HG03575 (cell line): ENCODE measurements around the gene EMC8.

Experiments used
- ATAC-seq: cut with Tn5 transposase; IDR thresholded peaks from one replicate; pipeline ENCODE4 v1.9.1; 2021; ENCODE audit not compliant: unreplicated experiment, insufficient number of reproducible peaks, low FRiP score; ENCODE audit errors: extremely low read depth

Gene EMC8

GRCh38 chr16:85765767-85766166 is 33.6 kb downstream of the EMC8 start:
- ATAC-seq = no peak

DNA sequence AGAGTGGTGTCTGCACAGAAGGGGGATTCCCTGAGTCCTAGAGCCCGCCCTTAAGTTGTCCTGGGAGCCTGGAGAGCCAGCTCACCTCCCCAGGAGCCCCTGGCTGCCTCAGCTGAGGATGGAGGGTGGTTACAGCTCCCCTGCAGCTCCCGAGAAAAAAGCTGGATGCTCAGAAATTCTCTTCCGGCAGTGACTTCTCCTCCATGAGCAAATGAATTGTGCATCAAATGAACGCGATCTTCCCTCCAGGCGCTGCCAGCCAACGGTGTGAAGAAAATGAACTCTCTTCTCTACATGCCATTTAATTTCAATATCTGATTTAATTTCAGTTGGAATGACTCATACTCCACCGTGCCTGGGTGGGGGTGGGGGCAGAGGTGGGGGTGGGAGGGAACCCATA is 34.1 kb downstream of the EMC8 start:
- no peak for ATAC-seq

- no peak for ATAC-seq
Measured at GRCh38 chr16:85763616-85764015, 35.7 kb downstream of the EMC8 start.

DNA sequence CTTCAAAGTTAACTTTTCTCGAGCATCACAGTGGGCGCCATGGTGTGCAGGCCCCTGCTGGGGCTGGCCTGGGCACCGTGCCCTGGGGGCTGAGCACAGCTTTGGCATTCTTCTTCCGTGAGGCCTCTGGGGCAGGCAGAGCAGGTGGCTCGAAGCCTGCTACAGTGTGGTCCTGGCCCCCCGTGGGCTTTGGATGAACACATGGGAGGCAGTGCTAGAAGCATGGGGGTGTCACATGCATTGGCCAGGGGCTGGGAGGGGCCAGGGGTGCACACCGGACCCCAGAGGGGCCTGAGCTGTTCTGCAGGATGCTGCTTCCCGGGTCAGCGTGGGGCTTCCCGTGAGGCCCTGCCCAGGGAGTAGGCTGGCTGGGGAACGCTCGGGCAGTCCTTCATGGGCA is 36.4 kb downstream of the EMC8 start:
- ATAC-seq = no peak

DNA sequence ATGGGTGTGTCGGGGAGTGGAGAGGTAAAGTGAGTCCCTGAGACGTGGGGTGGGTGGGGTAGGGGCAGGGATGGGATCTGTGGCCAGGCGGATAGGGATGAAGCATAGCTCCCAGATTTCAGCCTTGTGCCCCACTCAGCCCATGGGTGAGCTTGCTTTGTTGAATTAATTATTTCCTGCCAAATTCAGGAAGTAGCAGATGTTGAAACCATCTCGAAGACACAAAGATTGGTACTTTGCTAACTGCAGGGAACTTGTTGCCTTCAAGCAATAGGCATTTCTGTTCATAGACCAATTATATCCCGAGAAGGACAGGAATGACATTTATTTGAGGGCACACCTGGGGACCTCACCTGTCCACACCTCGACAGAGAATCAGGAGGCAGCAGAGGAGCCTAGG is 37.5 kb downstream of the EMC8 start:
- no peak for ATAC-seq

DNA sequence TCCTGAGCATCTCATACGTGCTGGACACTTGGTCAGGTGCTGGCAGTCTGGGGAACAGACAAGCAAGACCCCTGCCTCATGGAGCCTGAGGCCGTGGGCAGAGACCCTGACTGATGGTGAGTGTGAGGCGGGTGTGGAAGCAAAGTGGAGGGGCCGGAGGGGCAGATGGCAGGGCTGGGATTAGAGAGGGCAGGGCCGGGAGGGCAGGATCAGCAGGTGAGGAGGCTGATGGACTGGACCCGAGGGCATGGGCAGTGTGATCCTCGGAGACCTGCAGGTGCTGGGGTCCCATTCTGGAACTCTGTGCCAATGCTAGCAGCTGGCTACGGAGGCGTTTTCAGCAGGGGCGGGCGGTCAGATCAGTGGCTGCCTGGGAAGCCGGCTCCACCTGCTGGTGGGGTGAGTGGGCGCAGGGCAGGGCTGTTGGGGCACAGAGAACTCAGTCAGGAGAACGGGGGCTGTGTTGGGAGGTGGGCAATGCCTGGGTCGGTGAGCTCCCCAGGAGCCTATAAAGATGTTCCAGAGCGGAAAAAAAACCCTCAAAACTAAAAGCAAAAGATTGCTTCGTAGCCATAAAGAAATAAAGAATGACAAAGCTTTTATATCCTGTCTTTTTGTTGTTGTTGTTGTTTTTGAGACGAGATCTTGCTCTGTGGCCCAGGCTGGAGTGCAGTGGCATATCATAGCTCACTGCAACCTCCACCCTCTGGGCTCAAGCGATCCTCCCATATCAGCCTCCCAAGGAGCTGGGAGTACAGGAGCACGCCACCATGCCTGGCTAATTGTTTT is 39.5 kb downstream of the EMC8 start:
- ATAC-seq = no peak

- no peak for ATAC-seq
Measured at GRCh38 chr16:85759136-85759535, 40.2 kb downstream of the EMC8 start.

DNA sequence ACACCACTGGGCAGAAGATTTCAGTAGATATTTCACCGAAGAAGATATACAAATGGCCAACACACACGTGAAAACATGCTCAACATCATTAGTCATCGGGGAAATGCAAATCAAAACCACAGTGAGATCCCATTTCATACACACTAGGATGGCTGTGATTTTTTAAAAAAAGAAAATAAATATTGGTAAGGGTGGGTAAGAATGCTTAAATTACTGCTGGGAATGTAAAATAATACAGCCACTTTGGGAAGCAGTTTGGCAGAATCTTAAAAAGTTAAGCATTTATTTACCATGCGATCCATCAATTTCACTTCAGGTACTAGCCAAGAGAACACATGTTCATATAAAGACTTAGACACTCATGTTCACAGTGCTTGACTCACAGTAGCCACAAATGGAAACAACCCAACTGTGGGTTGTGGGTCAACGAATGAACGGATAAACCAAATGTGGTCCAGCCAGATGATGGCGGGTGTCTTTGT is 42.0 kb downstream of the EMC8 start:
- no peak for ATAC-seq

DNA sequence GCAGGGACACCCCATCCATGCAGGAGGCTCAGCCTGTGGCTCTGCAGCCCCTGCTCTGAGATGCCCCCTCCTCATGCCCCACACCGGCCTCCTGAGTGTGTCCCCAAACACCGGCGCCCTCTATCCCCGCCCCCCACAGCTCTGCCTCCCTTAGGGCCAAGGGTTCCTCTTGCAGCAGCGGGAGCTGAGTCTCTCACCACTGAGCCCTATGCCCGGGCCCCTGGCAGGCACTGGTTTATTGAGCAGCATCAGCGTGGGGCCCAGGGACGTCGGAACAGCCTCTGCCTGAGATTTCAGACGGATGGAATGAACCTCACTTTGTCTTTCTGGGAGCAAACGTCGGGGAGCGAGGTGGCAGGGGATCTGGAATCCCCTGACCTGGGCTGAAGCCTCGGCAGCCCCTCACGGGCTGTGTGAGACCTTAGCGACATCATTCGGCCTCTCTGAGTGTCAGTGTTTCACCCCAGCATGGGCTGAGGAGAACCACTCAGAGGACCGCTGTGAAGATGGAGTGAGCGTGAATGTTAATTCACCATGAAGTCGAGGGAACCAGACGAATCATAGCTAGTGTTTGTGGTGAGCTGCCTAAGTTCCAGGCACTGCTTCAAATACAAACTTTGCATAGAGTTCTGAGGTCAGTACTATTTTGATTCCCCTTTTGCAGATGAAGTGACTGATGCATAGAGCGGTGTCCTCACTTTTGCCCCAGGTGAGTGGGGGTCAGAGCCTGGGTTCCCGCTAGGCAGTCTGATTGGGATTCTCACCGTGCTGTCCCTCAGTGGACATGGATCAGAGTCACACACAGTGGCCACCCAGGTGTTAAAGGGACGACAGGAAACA is 43.2 kb downstream of the EMC8 start:
- no peak for ATAC-seq

GRCh38 chr16:85754413-85754812 is 44.9 kb downstream of the EMC8 start:
- ATAC-seq = no peak

- no peak for ATAC-seq
Measured at GRCh38 chr16:85753976-85754375, 45.4 kb downstream of the EMC8 start.

DNA sequence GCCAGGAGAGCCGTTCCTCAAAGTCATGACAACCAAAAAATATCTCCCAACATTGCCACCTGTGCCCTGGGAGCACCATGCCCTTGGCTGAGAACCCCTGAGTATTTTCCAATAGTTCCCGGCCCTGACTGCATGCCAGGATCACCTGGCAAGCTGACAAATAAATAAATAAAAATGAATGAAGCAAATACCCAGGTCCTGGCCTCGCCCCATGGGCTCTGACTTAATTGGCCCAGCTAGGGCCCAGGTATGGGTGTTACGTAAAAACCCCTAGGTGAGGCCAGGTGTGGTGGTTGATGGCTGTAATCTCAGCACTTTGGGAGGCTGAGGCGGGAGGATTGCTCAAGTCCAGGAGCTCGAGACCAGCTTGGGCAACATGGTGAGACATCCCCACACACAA is 45.8 kb downstream of the EMC8 start:
- no peak for ATAC-seq

DNA sequence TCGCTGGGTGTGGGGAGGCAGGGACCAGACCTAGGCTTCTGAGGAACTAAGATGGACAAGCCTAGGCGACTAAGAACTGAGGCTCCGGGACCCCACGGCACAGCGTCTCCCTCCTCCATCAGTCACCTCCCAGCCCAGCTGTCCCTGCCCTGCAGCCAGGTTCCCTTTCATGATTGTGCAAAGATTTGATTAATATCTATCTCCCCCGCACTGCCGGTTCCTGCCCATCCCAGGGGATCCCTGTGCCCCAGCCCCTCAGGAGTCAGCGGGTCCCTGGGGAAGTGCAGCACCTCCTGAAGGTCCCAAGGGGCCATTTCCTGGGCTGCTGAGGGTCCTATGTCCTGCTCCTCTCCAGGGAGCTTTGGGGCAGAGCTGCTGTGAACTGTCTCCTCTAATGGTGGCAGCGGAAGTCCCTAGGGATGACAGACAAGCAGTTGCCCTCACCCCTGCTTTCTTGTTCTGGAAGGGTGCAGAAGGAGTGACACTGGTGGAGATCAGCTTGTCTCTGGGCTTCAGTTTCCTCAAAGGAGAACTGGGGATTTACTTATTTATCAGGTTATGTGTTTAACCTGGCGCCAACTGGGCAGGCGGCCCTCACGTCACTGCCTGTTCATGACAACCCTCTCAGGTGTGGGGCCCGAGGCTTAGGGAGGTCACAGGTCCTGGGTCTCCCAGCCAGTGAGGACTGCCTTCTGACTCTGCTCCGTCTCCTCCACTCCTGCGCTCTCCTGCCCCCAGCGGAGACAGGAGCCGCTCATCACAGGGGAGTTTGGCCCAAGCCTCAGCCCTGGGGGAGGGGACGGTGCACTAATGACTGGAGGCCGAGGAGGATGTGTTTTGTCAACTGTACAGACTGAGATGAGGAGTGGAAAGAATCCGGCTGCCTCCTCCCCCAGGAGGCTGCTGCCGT is 46.6 kb downstream of the EMC8 start:
- ATAC-seq = no peak

GRCh38 chr16:85751698-85752501 is 47.4 kb downstream of the EMC8 start:
- no peak for ATAC-seq

DNA sequence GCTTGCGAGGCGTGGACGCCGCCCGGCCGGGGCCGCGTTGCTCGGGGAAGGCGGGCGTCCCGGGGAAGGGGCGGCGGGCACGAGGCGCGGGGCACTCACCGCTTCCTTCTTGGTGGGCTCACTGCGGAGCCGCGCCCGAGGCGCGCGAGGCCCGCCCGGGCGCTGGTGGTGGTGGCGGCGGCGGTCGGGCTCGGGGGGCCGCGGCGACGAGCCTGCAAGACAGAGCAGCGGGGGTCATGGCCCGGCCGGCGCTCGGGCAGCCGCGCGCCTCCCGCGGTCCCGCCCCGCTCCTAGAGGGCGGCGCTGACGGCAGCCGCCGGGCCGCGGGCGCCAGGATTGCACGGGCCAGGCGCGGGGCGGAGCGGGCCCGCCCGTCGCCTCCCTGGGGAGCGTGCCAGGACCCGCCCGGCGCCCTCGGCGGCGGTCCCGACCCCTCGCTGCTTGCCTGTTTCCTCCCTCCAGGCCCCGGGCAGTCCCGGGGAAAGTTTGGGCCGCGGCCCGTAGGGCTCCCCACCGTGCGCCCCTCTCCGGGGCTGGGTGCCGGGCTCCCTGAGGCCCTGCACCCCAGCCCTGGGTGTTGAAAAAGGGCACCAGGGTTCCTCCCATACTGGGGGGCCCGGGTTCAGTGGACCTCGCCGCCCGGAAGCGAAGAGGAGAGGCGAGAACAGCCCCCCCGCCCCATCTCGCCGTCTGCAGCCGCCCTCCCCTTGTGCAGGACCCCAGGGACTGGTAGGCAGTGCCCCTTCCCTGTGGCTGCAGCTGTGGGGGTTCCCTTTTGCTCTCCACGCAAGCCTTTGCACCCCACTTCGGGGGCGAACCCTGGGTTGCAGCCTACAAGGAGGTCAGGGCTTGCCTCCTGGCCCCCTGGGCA is 48.3 kb downstream of the EMC8 start, which contains the start of gene C16orf74:
Gene C16orf74 (minus strand): TSS at position 270 of the 871 bp plus-strand sequence. CDS start 15,879 bp downstream, outside the sequence.
- no peak for ATAC-seq

DNA sequence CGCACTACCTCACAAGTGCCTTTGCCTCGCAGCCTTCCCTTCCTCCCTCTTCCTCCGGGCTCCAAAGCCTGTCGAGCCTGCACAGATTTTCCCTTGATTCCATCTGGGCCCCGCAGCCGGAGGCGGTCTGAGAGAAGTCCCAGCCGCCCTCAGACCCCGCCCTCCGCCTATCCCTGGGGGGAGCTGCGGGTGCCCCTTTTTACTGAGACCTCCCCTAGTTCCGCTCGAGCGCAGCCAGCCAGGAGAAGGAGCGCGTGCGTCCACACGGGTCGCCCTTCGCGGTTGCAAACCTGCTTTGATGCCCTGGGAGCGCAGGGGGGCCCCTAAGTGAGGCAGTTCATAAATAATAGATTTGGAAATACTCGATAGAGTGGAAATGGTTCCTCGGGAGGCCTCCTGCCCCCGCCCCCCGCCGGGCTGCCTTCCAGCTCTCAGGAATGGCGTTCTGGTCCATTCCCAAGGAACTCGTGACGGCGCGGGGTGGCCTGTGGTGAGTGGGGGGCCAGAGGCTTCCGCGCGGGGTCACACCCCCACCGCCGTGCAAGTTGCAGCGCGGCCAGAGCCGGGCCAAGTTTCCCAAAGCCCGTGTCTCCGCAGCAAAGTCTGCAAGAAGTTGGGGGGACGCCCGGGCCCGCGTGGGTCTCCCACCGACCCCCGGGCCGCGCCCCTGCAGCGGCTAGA is 49.1 kb downstream of the EMC8 start:
- ATAC-seq = no peak

DNA sequence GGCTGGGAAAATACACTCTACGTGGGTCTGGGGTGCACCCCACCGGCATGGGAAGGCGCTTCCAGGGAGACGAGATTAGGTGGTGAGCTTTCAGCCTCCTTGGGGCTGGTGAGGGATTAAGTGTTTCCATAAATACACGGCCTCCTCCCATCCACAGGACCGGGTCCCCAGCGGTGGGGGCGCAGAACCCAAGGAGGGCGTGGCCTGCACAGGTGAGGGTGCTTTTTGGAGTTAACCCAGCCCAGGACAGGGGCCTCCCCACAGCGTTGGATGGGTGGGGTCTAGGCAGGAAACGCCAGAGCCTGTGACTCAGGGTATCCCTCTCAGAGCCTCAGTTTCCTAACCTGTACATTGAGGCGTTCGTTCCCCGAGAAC is 49.6 kb downstream of the EMC8 start:
- ATAC-seq = no peak
